Neural cell (in vitro differentiated cells): Measurements from ENCODE around the gene TENT4A. TPM values are rescaled to one million over a fixed set of nuclear protein-coding genes. Genes with fewer than 3 reads are reported as not detected.

Experiments used
- H2AFZ ChIP-seq: fragments of 200-600, 300-800 bp; sonication (generic), shearing (Covaris generic); 2 replicates; pipeline ENCODE4 v1.6.0; 2014; ENCODE audit warnings: low read depth, mild to moderate bottlenecking, antibody characterized with exemption, low read length, moderate library complexity
- H3F3A ChIP-seq: fragments of 200-600 bp; shearing (Covaris generic); 2 replicates; pipeline ENCODE4 v1.6.1; 2016; ENCODE audit warnings: mild to moderate bottlenecking, moderate library complexity, mixed read lengths, antibody characterized with exemption, low read length; ENCODE audit not compliant: insufficient read depth, poor library complexity, severe bottlenecking
- H3K27ac ChIP-seq: fragments of 200-600, 300-800 bp; sonication (generic), shearing (Covaris generic); 2 replicates; pipeline ENCODE4 v1.5.1; 2014; ENCODE audit warnings: mild to moderate bottlenecking, low read length, moderate library complexity
- H3K27me3 ChIP-seq: fragments of 300-800, 200-600 bp; sonication (generic), shearing (Covaris generic); 2 replicates; pipeline ENCODE4 v1.6.0; 2014; ENCODE audit warnings: mild to moderate bottlenecking, low read depth, low read length, moderate library complexity; ENCODE audit not compliant: insufficient read depth
- H3K36me3 ChIP-seq: fragments of 300-800, 200-600 bp; sonication (generic), shearing (Covaris generic); 2 replicates; pipeline ENCODE4 v1.5.1; 2014; ENCODE audit warnings: mild to moderate bottlenecking, antibody characterized with exemption, low read length, moderate library complexity; ENCODE audit not compliant: insufficient read depth
- H3K4me2 ChIP-seq: fragments of 300-800, 200-600 bp; sonication (generic), shearing (Covaris generic); 2 replicates; pipeline ENCODE4 v1.6.0; 2014; ENCODE audit warnings: mild to moderate bottlenecking, low read length
- H3K4me3 ChIP-seq: fragments of 300-800, 200-600 bp; sonication (generic), shearing (Covaris generic); 2 replicates; pipeline ENCODE4 v1.5.1; 2014; ENCODE audit warnings: mild to moderate bottlenecking, low read length, moderate library complexity
- H3K79me2 ChIP-seq: fragments of 200-600 bp; shearing (Covaris generic); replicated peaks from 2 replicates; pipeline ENCODE4 v1.6.0; 2014; ENCODE audit warnings: mild to moderate bottlenecking, low read length, moderate library complexity; ENCODE audit not compliant: insufficient read depth
- H3K9ac ChIP-seq: fragments of 300-800, 200-600 bp; sonication (generic), shearing (Covaris generic); 2 replicates; pipeline ENCODE4 v1.6.1; 2016; ENCODE audit warnings: mild to moderate bottlenecking, low read length, mixed read lengths
- H3K9me2 ChIP-seq: fragments of 200-600 bp; shearing (Covaris generic); 2 replicates; pipeline ENCODE4 v1.6.1; 2016; ENCODE audit warnings: mild to moderate bottlenecking, low read length, mixed read lengths; ENCODE audit not compliant: insufficient read depth
- H3K9me3 ChIP-seq: fragments of 200-600, 300-800 bp; sonication (generic), shearing (Covaris generic); 2 replicates; pipeline ENCODE4 v1.6.1; 2016; ENCODE audit warnings: mild to moderate bottlenecking, mixed run types, low read length, moderate library complexity, mixed read lengths
- H4K20me1 ChIP-seq: fragments of 200-600 bp; shearing (Covaris generic); 2 replicates; pipeline ENCODE4 v1.6.1; 2016; ENCODE audit warnings: mild to moderate bottlenecking, mixed run types; ENCODE audit not compliant: insufficient read depth
- CTCF ChIP-seq: fragments of 450-650 bp; IDR thresholded peaks from 2 replicates; pipeline ENCODE4 v1.5.1; 2014; ENCODE audit warnings: antibody characterized with exemption, mild to moderate bottlenecking, moderate library complexity; ENCODE audit not compliant: poor library complexity, severe bottlenecking
- EP300 ChIP-seq: fragments of 450-650 bp; conservative IDR thresholded peaks from 2 replicates; pipeline ENCODE4 v1.6.1; 2014; ENCODE audit warnings: antibody characterized with exemption, mild to moderate bottlenecking, moderate library complexity; ENCODE audit not compliant: poor library complexity, severe bottlenecking
- EZH2 ChIP-seq: fragments of 200-600, 300-800 bp; shearing (Covaris generic), sonication (generic); IDR thresholded peaks from 2 replicates; pipeline ENCODE4 v1.6.1; 2014; ENCODE audit warnings: antibody characterized with exemption, low read length, borderline replicate concordance, mild to moderate bottlenecking; ENCODE audit not compliant: insufficient read depth, poor library complexity, severe bottlenecking
- MXI1 ChIP-seq: fragments of 450-650 bp; conservative IDR thresholded peaks from 2 replicates; pipeline ENCODE4 v1.6.1; 2014; ENCODE audit warnings: antibody characterized with exemption, mild to moderate bottlenecking; ENCODE audit not compliant: poor library complexity, severe bottlenecking
- POLR2AphosphoS5 ChIP-seq: IDR thresholded peaks from 2 replicates; pipeline ENCODE4 v1.6.1; 2012
- RAD21 ChIP-seq: fragments of 450-650 bp; conservative IDR thresholded peaks from 2 replicates; pipeline ENCODE4 v1.6.1; 2014; ENCODE audit warnings: antibody characterized with exemption, mild to moderate bottlenecking, moderate library complexity
- REST ChIP-seq: IDR thresholded peaks from 2 replicates; pipeline ENCODE4 v1.6.1; 2012; ENCODE audit warnings: borderline replicate concordance
- SMC3 ChIP-seq: fragments of 450-650 bp; conservative IDR thresholded peaks from 2 replicates; pipeline ENCODE4 v1.6.1; 2014; ENCODE audit warnings: antibody characterized with exemption, mild to moderate bottlenecking, moderate library complexity; ENCODE audit not compliant: poor library complexity
- TAF1 ChIP-seq: IDR thresholded peaks from 2 replicates; pipeline ENCODE4 v1.6.1; 2012; ENCODE audit warnings: low read depth
- polyA plus RNA-seq: library from polyadenylated mRNA; depleted of rRNA; stranded (reverse); fragments of >200 nt; gene quantifications from 2 replicates; pipeline ENCODE4 v1.2.3, GENCODE V29; 2014

Gene TENT4A
- polyA plus RNA-seq, 1 donor from 2014 or later, result 12.1 TPM

- Histone ChIP-seq H2AFZ (no peak overlapping the region), H3F3A (no peaks in the 10 kb centered on the region), H3K4me2 (no peak overlapping the region), H4K20me1 (no peaks in the 10 kb centered on the region), H3K9me2 (no peaks in the 10 kb centered on the region), H3K79me2 (no peaks in the 10 kb centered on the region), H3K9me3 (no peaks in the 10 kb centered on the region), H3K36me3 (no peaks in the 10 kb centered on the region), H3K9ac (no peak overlapping the region), H3K4me3 (no peak overlapping the region), H3K27me3 (no peaks in the 10 kb centered on the region), H3K27ac (no peak overlapping the region)
- TF ChIP-seq MXI1 (no peak), SMC3 (no peak), CTCF (no peak), RAD21 (no peak), POLR2AphosphoS5 (no peak), EZH2 (no peak), EP300 (no peak), TAF1 (no peak), REST (no peak)
Measured at GRCh38 chr5:6700074-6700684, 13.1 kb upstream of the TENT4A start.

- no peaks in the 10 kb centered on the region for H3K9me3 ChIP-seq
- H3K4me3 ChIP-seq, result no peak overlapping the region
- H3K79me2 ChIP-seq, result no peaks in the 10 kb centered on the region
- H4K20me1 ChIP-seq, result no peaks in the 10 kb centered on the region
- H3K9ac ChIP-seq, result no peak overlapping the region
- no peak for TF ChIP-seq SMC3
- no peak for TF ChIP-seq CTCF
- no peak for TF ChIP-seq EZH2
- TF ChIP-seq RAD21, result no peak
- TF ChIP-seq EP300, result no peak
- no peak for TF ChIP-seq MXI1
- no peak for TF ChIP-seq TAF1
- no peak for TF ChIP-seq REST
- TF ChIP-seq POLR2AphosphoS5, result no peak
- no peak overlapping the region for H3K4me2 ChIP-seq
- H3K36me3 ChIP-seq, result no peaks in the 10 kb centered on the region
- no peaks in the 10 kb centered on the region for H3K27me3 ChIP-seq
- H3K9me2 ChIP-seq, result no peaks in the 10 kb centered on the region
- H3F3A ChIP-seq, result no peaks in the 10 kb centered on the region
- H3K27ac ChIP-seq, result no peak overlapping the region
- H2AFZ ChIP-seq, result no peak overlapping the region
Measured at GRCh38 chr5:6700685-6701355, 12.4 kb upstream of the TENT4A start.
